Measurements from ENCODE around the gene CALHM3.
"Not testable (repeated sequence)": the region's sequence is repeated elsewhere in the genome, so short reads cannot be mapped to it uniquely, and the experiment has no call there.

CALHM3 gene

GRCh38 chr10:103479135-103479534, at the start of gene CALHM3:
Gene CALHM3, minus strand, starts transcription at chr10:103479240. Its CDS starts 208 bp downstream, at chr10:103479032.
- H3K4me1 ChIP-seq (ENCODE audit: insufficient read depth, low read length): no peaks in the 10 kb centered on the region
- no peak within 1 kb of the TSS for H3K4me3 ChIP-seq (ENCODE audit: low read depth in 1 of 2, low read length in 2 of 2)
- no peak within 1 kb of the TSS for H3K27ac ChIP-seq (ENCODE audit: low read depth, low read length)
- H3K9ac ChIP-seq (ENCODE audit: low read length): no peak within 1 kb of the TSS
- no peaks in the 10 kb centered on the region for H3K36me3 ChIP-seq (ENCODE audit: insufficient read depth, low read length)
- H3K9me3 ChIP-seq (ENCODE audit: low read length): no peaks in the 10 kb centered on the region
- peaks cover 0 to 4% of the 10 kb centered on the region in 2 donors for H3K27me3 ChIP-seq (ENCODE audit: control insufficient read depth in 1 of 2, insufficient read depth in 2 of 2, low read length in 2 of 2)

GRCh38 chr10:103528549-103528948, 49.5 kb upstream of the CALHM3 start:
- no peak overlapping the region for H3K27ac ChIP-seq (ENCODE audit: low read depth, low read length)
- no peak overlapping the region for H3K4me3 ChIP-seq (ENCODE audit: low read depth in 1 of 2, low read length in 2 of 2)
- no peaks in the 10 kb centered on the region for H3K4me1 ChIP-seq (ENCODE audit: insufficient read depth, low read length)
- H3K9me3 ChIP-seq (ENCODE audit: low read length): no peaks in the 10 kb centered on the region
- H3K9ac ChIP-seq (ENCODE audit: low read length): no peak overlapping the region
- H3K36me3 ChIP-seq (ENCODE audit: insufficient read depth, low read length): no peaks in the 10 kb centered on the region
- H3K27me3 ChIP-seq (ENCODE audit: control insufficient read depth in 1 of 2, insufficient read depth in 2 of 2, low read length in 2 of 2): no peaks in the 10 kb centered on the region

GRCh38 chr10:103527476-103527875, 48.4 kb upstream of the CALHM3 start:
- not testable (repeated sequence) for H3K36me3 ChIP-seq (ENCODE audit: insufficient read depth, low read length); H3K9me3 ChIP-seq (ENCODE audit: low read length); H3K4me3 ChIP-seq (ENCODE audit: low read depth in 1 of 2, low read length in 2 of 2); H3K4me1 ChIP-seq (ENCODE audit: insufficient read depth, low read length); H3K27ac ChIP-seq (ENCODE audit: low read depth, low read length); H3K9ac ChIP-seq (ENCODE audit: low read length); H3K27me3 ChIP-seq (ENCODE audit: control insufficient read depth in 1 of 2, insufficient read depth in 2 of 2, low read length in 2 of 2)

- no peaks in the 10 kb centered on the region for H3K9me3 ChIP-seq (ENCODE audit: low read length)
- no peak overlapping the region for H3K4me3 ChIP-seq (ENCODE audit: low read depth in 1 of 2, low read length in 2 of 2)
- H3K27me3 ChIP-seq (ENCODE audit: control insufficient read depth in 1 of 2, insufficient read depth in 2 of 2, low read length in 2 of 2): no peaks in the 10 kb centered on the region
- no peak overlapping the region for H3K27ac ChIP-seq (ENCODE audit: low read depth, low read length)
- no peak overlapping the region for H3K9ac ChIP-seq (ENCODE audit: low read length)
- H3K4me1 ChIP-seq (ENCODE audit: insufficient read depth, low read length): no peaks in the 10 kb centered on the region
- H3K36me3 ChIP-seq (ENCODE audit: insufficient read depth, low read length): no peaks in the 10 kb centered on the region
Measured at GRCh38 chr10:103525901-103526300, 46.9 kb upstream of the CALHM3 start.

- Histone ChIP-seq H3K27me3 (ENCODE audit: control insufficient read depth in 1 of 2, insufficient read depth in 2 of 2, low read length in 2 of 2) (no peaks in the 10 kb centered on the region), H3K27ac (ENCODE audit: low read depth, low read length) (no peak overlapping the region), H3K9me3 (ENCODE audit: low read length) (no peaks in the 10 kb centered on the region), H3K4me1 (ENCODE audit: insufficient read depth, low read length) (no peaks in the 10 kb centered on the region), H3K4me3 (ENCODE audit: low read depth in 1 of 2, low read length in 2 of 2) (no peak overlapping the region), H3K9ac (ENCODE audit: low read length) (no peak overlapping the region), H3K36me3 (ENCODE audit: insufficient read depth, low read length) (no peaks in the 10 kb centered on the region)
Measured at GRCh38 chr10:103523683-103524082, 44.6 kb upstream of the CALHM3 start.

GRCh38 chr10:103522006-103522405, 43.0 kb upstream of the CALHM3 start:
- H3K4me1 ChIP-seq (ENCODE audit: insufficient read depth, low read length); H3K27ac ChIP-seq (ENCODE audit: low read depth, low read length); H3K27me3 ChIP-seq (ENCODE audit: control insufficient read depth in 1 of 2, insufficient read depth in 2 of 2, low read length in 2 of 2); H3K36me3 ChIP-seq (ENCODE audit: insufficient read depth, low read length); H3K4me3 ChIP-seq (ENCODE audit: low read depth in 1 of 2, low read length in 2 of 2); H3K9ac ChIP-seq (ENCODE audit: low read length); H3K9me3 ChIP-seq (ENCODE audit: low read length): not testable (repeated sequence)

GRCh38 chr10:103519798-103520197, 40.8 kb upstream of the CALHM3 start:
- Histone ChIP-seq H3K36me3 (ENCODE audit: insufficient read depth, low read length) (no peaks in the 10 kb centered on the region), H3K4me1 (ENCODE audit: insufficient read depth, low read length) (peaks cover 6% of the 10 kb centered on the region), H3K27ac (ENCODE audit: low read depth, low read length) (no peak overlapping the region), H3K9ac (ENCODE audit: low read length) (no peak overlapping the region), H3K27me3 (ENCODE audit: control insufficient read depth in 1 of 2, insufficient read depth in 2 of 2, low read length in 2 of 2) (no peaks in the 10 kb centered on the region), H3K4me3 (ENCODE audit: low read depth in 1 of 2, low read length in 2 of 2) (no peak overlapping the region), H3K9me3 (ENCODE audit: low read length) (no peaks in the 10 kb centered on the region)

GRCh38 chr10:103517234-103518085, 38.4 kb upstream of the CALHM3 start:
- Histone ChIP-seq H3K27me3 (ENCODE audit: control insufficient read depth in 1 of 2, insufficient read depth in 2 of 2, low read length in 2 of 2) (no peaks in the 10 kb centered on the region), H3K36me3 (ENCODE audit: insufficient read depth, low read length) (no peaks in the 10 kb centered on the region), H3K9ac (ENCODE audit: low read length) (no peak overlapping the region), H3K9me3 (ENCODE audit: low read length) (no peaks in the 10 kb centered on the region), H3K27ac (ENCODE audit: low read depth, low read length) (no peak overlapping the region), H3K4me3 (ENCODE audit: low read depth in 1 of 2, low read length in 2 of 2) (no peak overlapping the region), H3K4me1 (ENCODE audit: insufficient read depth, low read length) (peaks cover 18% of the 10 kb centered on the region)

- H3K9me3 ChIP-seq (ENCODE audit: low read length): no peaks in the 10 kb centered on the region
- no peak overlapping the region for H3K27ac ChIP-seq (ENCODE audit: low read depth, low read length)
- H3K4me3 ChIP-seq (ENCODE audit: low read depth in 1 of 2, low read length in 2 of 2): no peak overlapping the region
- H3K36me3 ChIP-seq (ENCODE audit: insufficient read depth, low read length): no peaks in the 10 kb centered on the region
- no peaks in the 10 kb centered on the region for H3K27me3 ChIP-seq (ENCODE audit: control insufficient read depth in 1 of 2, insufficient read depth in 2 of 2, low read length in 2 of 2)
- H3K9ac ChIP-seq (ENCODE audit: low read length): no peak overlapping the region
- H3K4me1 ChIP-seq (ENCODE audit: insufficient read depth, low read length): peaks cover 19% of the 10 kb centered on the region
Measured at GRCh38 chr10:103514244-103514643, 35.2 kb upstream of the CALHM3 start.

GRCh38 chr10:103513380-103514060, 34.5 kb upstream of the CALHM3 start:
- Histone ChIP-seq H3K36me3 (ENCODE audit: insufficient read depth, low read length) (no peaks in the 10 kb centered on the region), H3K4me3 (ENCODE audit: low read depth in 1 of 2, low read length in 2 of 2) (no peak overlapping the region), H3K9me3 (ENCODE audit: low read length) (no peaks in the 10 kb centered on the region), H3K27me3 (ENCODE audit: control insufficient read depth in 1 of 2, insufficient read depth in 2 of 2, low read length in 2 of 2) (no peaks in the 10 kb centered on the region), H3K27ac (ENCODE audit: low read depth, low read length) (no peak overlapping the region), H3K9ac (ENCODE audit: low read length) (no peak overlapping the region), H3K4me1 (ENCODE audit: insufficient read depth, low read length) (peaks cover 19% of the 10 kb centered on the region)

- H3K9me3 ChIP-seq (ENCODE audit: low read length): no peaks in the 10 kb centered on the region
- H3K4me1 ChIP-seq (ENCODE audit: insufficient read depth, low read length): peaks cover 19% of the 10 kb centered on the region
- no peak overlapping the region for H3K9ac ChIP-seq (ENCODE audit: low read length)
- no peaks in the 10 kb centered on the region for H3K27me3 ChIP-seq (ENCODE audit: control insufficient read depth in 1 of 2, insufficient read depth in 2 of 2, low read length in 2 of 2)
- peak overlapping the region in 1 of 2 donors; percentile 18 for H3K4me3 ChIP-seq (ENCODE audit: low read depth in 1 of 2, low read length in 2 of 2)
- H3K36me3 ChIP-seq (ENCODE audit: insufficient read depth, low read length): no peaks in the 10 kb centered on the region
- no peak overlapping the region for H3K27ac ChIP-seq (ENCODE audit: low read depth, low read length)
Measured at GRCh38 chr10:103512591-103513379, 33.7 kb upstream of the CALHM3 start.
